ENCODE results near the gene MRPL12. TPM values are rescaled to one million over a fixed set of nuclear protein-coding genes. Genes with fewer than 3 reads are reported as not detected.

Gene MRPL12
- total and polyA plus RNA-seq, 2 of the 13 experiments (the other 11 are each of a cell fraction or from before 2014, with no cell fraction given) = 39.1 to 94.1 TPM

DNA sequence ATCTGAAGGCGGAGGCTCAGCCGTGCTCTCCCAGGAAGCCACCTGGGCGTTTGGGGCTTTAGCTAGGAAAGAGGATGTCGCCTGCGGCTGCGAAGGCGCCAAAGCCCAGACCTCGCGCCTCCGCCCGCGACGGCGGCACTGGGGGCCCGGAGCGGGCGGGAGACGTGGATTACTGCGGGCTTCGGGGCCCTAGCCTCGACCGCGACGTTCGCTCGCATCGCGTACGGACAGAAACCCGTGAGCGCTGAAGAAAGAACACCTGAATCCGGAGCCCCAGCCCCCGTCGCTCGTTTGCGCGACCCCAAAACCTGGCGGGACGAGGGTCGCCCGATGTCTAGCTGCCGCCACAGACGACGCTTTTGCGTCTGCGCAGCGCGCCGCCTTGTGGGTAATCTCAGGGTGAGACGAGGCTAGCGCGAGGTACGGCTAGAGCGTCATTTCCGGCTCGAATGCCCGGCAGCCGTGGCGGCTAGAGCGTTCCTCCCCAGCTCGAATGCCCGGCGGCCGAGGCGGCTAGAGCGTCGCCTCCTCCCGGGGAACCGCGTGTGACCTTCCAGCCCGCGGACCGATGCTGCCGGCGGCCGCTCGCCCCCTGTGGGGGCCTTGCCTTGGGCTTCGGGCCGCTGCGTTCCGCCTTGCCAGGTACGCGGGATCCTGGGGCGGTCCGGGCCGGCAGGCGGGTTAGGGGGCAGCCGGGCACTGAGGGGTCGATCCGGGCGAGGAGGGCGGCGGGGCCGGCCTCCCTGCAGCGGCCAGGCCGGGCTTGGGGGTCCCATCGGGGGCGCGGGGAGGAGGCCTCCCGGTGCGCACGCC is at the start of gene MRPL12 (continued):
- TF ChIP-seq, protein P1, sequence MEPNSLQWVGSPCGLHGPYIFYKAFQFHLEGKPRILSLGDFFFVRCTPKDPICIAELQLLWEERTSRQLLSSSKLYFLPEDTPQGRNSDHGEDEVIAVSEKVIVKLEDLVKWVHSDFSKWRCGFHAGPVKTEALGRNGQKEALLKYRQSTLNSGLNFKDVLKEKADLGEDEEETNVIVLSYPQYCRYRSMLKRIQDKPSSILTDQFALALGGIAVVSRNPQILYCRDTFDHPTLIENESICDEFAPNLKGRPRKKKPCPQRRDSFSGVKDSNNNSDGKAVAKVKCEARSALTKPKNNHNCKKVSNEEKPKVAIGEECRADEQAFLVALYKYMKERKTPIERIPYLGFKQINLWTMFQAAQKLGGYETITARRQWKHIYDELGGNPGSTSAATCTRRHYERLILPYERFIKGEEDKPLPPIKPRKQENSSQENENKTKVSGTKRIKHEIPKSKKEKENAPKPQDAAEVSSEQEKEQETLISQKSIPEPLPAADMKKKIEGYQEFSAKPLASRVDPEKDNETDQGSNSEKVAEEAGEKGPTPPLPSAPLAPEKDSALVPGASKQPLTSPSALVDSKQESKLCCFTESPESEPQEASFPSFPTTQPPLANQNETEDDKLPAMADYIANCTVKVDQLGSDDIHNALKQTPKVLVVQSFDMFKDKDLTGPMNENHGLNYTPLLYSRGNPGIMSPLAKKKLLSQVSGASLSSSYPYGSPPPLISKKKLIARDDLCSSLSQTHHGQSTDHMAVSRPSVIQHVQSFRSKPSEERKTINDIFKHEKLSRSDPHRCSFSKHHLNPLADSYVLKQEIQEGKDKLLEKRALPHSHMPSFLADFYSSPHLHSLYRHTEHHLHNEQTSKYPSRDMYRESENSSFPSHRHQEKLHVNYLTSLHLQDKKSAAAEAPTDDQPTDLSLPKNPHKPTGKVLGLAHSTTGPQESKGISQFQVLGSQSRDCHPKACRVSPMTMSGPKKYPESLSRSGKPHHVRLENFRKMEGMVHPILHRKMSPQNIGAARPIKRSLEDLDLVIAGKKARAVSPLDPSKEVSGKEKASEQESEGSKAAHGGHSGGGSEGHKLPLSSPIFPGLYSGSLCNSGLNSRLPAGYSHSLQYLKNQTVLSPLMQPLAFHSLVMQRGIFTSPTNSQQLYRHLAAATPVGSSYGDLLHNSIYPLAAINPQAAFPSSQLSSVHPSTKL (CRISPR knock-in tag; IDR thresholded peaks at IDR 0.05) = peak; percentile 74; the same call in 1 of the 2 replicates
- TF ChIP-seq ZFP90 (CRISPR knock-in tag; IDR thresholded peaks at IDR 0.05; ENCODE audit: borderline replicate concordance) (peak; percentile 85; the same call in 1 of the 2 replicates), YEATS2 (CRISPR knock-in tag; IDR thresholded peaks at IDR 0.05; ENCODE audit: borderline replicate concordance) (peak; percentile 99), AKAP8 (CRISPR knock-in tag; IDR thresholded peaks at IDR 0.05) (no peak), FOXJ3 (CRISPR knock-in tag; IDR thresholded peaks at IDR 0.05; ENCODE audit: borderline replicate concordance) (no peak; the same call in 1 of the 2 replicates), ADNP (CRISPR knock-in tag; IDR thresholded peaks at IDR 0.05) (no peak), ZNF383 (CRISPR knock-in tag; IDR thresholded peaks at IDR 0.05; ENCODE audit: borderline replicate concordance) (peak; percentile 97), TAF1 (CRISPR knock-in tag; IDR thresholded peaks at IDR 0.05) (peak; percentile 98), ZNF225 (CRISPR knock-in tag; IDR thresholded peaks at IDR 0.05) (peak; percentile 76; the same call in 1 of the 2 replicates), PHF8 (CRISPR knock-in tag; IDR thresholded peaks at IDR 0.05) (peak; percentile 93), SOX5 (CRISPR knock-in tag; IDR thresholded peaks at IDR 0.05; ENCODE audit: borderline replicate concordance) (peak; percentile 58), ZNF280D (CRISPR knock-in tag; IDR thresholded peaks at IDR 0.05) (peak; percentile 47), REPIN1 (CRISPR knock-in tag; IDR thresholded peaks at IDR 0.05; ENCODE audit: borderline replicate concordance, low read depth) (peak; percentile 88; the same call in 1 of the 2 replicates)
- TF ChIP-seq, protein P2, sequence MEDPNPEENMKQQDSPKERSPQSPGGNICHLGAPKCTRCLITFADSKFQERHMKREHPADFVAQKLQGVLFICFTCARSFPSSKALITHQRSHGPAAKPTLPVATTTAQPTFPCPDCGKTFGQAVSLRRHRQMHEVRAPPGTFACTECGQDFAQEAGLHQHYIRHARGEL (CRISPR knock-in tag; IDR thresholded peaks at IDR 0.05) = no peak
- TF ChIP-seq, protein P3, sequence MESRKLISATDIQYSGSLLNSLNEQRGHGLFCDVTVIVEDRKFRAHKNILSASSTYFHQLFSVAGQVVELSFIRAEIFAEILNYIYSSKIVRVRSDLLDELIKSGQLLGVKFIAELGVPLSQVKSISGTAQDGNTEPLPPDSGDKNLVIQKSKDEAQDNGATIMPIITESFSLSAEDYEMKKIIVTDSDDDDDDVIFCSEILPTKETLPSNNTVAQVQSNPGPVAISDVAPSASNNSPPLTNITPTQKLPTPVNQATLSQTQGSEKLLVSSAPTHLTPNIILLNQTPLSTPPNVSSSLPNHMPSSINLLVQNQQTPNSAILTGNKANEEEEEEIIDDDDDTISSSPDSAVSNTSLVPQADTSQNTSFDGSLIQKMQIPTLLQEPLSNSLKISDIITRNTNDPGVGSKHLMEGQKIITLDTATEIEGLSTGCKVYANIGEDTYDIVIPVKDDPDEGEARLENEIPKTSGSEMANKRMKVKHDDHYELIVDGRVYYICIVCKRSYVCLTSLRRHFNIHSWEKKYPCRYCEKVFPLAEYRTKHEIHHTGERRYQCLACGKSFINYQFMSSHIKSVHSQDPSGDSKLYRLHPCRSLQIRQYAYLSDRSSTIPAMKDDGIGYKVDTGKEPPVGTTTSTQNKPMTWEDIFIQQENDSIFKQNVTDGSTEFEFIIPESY (CRISPR knock-in tag; IDR thresholded peaks at IDR 0.05) = peak; percentile 57; the same call in 1 of the 2 replicates
- TF ChIP-seq, protein P4, sequence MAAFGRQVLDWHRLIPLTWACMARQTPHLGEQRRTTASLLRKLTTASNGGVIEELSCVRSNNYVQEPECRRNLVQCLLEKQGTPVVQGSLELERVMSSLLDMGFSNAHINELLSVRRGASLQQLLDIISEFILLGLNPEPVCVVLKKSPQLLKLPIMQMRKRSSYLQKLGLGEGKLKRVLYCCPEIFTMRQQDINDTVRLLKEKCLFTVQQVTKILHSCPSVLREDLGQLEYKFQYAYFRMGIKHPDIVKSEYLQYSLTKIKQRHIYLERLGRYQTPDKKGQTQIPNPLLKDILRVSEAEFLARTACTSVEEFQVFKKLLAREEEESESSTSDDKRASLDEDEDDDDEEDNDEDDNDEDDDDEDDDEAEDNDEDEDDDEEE (CRISPR knock-in tag; IDR thresholded peaks at IDR 0.05) = peak; percentile 96
- TF ChIP-seq, protein P5, sequence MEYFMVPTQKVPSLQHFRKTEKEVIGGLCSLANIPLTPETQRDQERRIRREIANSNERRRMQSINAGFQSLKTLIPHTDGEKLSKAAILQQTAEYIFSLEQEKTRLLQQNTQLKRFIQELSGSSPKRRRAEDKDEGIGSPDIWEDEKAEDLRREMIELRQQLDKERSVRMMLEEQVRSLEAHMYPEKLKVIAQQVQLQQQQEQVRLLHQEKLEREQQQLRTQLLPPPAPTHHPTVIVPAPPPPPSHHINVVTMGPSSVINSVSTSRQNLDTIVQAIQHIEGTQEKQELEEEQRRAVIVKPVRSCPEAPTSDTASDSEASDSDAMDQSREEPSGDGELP (IDR thresholded peaks at IDR 0.05; ENCODE audit: borderline replicate concordance, low read depth) = peak; percentile 29; the same call in 1 of the 2 replicates

Data from HepG2 (cell line).